Prostate gland (tissue), 2 donors: Measurements from ENCODE around the gene DENND1C.

ENCODE experiments used
- CTCF ChIP-seq, 4 experiments: fragments of 200-600 bp in 2 of 4; fragments of 450-650 bp in 2 of 4; sonication (generic) in 2 of 4; IDR thresholded peaks; 1 replicate in 3 of 4; 2 replicates in 1 of 4; pipeline ENCODE4 v1.5.1; 2016 to 2019; ENCODE audit warnings: antibody characterized with exemption in 4 of 4, mild to moderate bottlenecking in 2 of 4, moderate library complexity in 2 of 4
- POLR2A ChIP-seq: fragments of 450-650 bp; IDR thresholded peaks from one replicate; pipeline ENCODE4 v1.6.1; 2016; ENCODE audit warnings: antibody characterized with exemption, mild to moderate bottlenecking

GRCh38 chr19:6484230-6484629 is 2.6 kb upstream of the DENND1C start:
- TF ChIP-seq CTCF (IDR thresholded peaks at IDR 0.05) (no peak), POLR2A (no peak)
